Measurements from ENCODE around the gene ABHD6. TPM values are rescaled to one million over a fixed set of nuclear protein-coding genes. Genes with fewer than 3 reads are reported as not detected.
"Not testable (repeated sequence)": the region's sequence is repeated elsewhere in the genome, so short reads cannot be mapped to it uniquely, and the experiment has no call there.

ABHD6 gene
- total RNA-seq, 1 donor from 2014 or later: 9.2 TPM

DNA sequence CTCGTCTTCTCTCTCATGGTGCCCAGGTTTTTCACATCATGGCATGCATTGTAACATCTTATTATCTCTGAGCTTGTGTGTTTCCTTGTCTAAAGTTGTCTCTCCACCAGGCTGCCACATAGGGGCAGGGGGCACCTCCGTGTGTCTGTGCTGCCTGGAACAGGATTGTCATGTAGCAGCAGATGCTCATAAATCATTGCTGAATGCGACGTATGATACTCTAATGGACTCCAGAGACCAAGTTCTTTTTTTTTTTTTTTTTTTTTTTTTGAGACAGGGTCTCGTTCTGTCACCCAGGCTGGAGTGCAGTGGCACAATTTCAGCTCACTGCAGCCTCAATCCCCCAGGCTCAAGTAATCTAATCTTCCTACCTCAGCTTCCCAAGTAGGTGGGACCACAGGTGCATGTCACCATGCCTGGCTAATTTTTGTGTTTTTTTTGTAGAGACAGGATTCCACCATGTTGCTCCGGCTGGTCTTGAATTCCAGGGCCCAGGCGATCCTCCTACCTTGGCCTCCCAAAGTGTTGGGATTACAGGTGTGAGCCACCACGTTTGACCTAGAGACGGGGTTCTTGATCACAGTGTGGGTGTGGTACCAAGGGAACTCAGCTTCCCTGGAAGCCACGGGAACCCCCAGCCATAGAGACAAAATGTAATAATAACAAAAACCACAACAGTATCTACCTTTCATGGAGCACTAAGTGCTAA lies 22.1 kb upstream of the ABHD6 start:
- Mint-ChIP-seq H3K4me1 (ENCODE audit: low read depth) (peaks cover 37% of the 10 kb centered on the region), H3K4me3 (no peak overlapping the region), H3K27ac (peak overlapping the region; percentile 21), H3K36me3 (ENCODE audit: low read depth) (no peaks in the 10 kb centered on the region), H3K27me3 (ENCODE audit: insufficient read depth) (peaks cover 17% of the 10 kb centered on the region), H3K9me3 (no peaks in the 10 kb centered on the region)
- intact Hi-C loops (cut with micrococcal nuclease): loop anchor here (2.0 to 5.0 kb wide), 2 partner anchors 37 to 818 kb away; no protein-coding TSS in a partner anchor
- DNase-seq (ENCODE audit: low spot score): no peak

DNA sequence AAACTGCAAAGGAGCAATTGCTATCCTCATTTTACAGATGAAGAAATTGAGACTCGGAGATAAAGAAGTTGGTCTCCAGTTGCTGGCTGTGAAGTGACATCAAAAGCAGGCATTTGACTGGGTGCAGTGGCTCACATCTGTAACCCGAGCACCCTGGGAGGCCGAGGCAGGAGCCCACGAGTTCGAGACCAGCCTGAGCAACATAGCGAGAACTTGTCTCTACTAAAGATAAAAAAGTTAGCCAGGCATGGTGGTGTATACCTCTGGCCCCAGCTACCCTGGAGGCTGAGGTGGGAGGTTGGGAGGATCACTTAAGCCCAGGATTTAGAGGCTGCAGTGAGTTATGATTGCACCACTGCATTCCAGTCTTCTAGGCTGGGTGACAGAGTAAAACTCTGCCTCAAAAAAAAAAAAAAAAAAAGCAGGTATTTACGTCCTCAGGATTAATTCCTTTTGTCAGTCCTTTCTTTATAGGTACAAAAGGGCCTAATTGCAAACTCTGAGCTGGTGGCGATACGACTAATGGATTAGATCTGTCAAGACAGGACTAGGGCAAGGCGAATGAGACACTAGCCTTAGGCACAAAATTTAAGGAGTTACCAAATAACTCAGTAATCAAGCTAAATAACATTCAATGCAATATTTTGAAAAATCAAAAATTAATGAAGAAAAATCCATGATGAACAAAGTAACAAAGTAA lies 20.9 kb upstream of the ABHD6 start:
- H3K4me1 Mint-ChIP-seq (ENCODE audit: low read depth): peaks cover 37% of the 10 kb centered on the region
- no peaks in the 10 kb centered on the region for H3K36me3 Mint-ChIP-seq (ENCODE audit: low read depth)
- no peak for DNase-seq (ENCODE audit: low spot score)
- H3K27me3 Mint-ChIP-seq (ENCODE audit: insufficient read depth): peaks cover 15% of the 10 kb centered on the region
- H3K4me3 Mint-ChIP-seq: no peak overlapping the region
- H3K27ac Mint-ChIP-seq: no peak overlapping the region
- H3K9me3 Mint-ChIP-seq: no peaks in the 10 kb centered on the region
- intact Hi-C loops (cut with micrococcal nuclease): loop anchor here (1.0 to 5.0 kb wide), 5 partner anchors 29 to 819 kb away; partner anchors contain the start of gene FLNB

DNA sequence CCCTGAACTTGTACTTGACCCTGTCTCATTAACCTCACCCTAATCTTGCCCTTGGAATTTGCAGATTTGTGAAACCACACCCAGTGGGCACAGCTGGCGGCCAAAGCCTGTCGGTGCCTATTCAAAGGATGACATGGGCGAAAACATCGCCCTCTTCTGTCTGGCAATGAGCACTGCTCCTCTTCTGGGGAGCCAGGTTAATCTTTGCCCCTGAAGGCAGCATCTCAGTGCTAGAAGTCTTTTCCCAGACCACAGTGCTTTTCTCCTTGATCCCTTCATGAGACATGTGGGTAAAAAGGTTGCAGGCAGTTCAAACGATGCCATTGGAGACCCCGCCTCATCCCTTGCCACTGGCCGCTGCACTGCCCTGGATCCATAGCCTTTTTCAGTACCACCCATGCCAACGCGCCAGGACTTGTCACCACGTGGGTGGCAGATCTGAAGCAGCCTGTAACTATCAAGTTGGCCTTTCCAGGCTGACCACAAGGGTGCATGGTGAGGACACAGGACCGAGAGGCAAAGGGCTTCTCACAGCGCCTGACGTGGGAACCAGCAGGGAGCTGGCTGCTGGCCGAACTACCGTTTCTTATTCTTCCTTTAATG lies 20.3 kb upstream of the ABHD6 start:
- H3K4me3 Mint-ChIP-seq: no peak overlapping the region
- peaks cover 11% of the 10 kb centered on the region for H3K27me3 Mint-ChIP-seq (ENCODE audit: insufficient read depth)

DNA sequence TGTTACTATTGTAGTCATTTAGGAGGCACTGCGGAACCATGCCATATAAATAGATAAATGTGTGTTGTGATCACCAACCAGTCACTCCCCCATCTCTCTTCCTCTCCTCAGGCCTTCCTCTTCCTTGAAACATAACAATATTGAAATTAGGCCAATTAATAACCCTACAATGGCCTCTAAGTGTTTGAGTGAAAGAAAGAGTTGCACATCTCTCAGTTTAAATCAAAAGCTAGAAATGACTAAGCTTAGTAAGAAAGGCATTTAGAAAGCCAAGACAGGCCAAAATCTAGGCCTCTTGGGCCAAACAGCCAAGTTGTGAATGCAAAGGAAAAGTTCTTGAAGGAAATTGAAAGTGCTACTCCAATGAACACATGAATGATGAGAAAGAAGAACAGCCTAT lies 18.7 kb upstream of the ABHD6 start:
- Mint-ChIP-seq H3K27me3 (ENCODE audit: insufficient read depth) (peaks cover 17% of the 10 kb centered on the region), H3K27ac (no peak overlapping the region), H3K4me1 (ENCODE audit: low read depth) (peaks cover 37% of the 10 kb centered on the region), H3K4me3 (no peak overlapping the region), H3K9me3 (no peaks in the 10 kb centered on the region), H3K36me3 (ENCODE audit: low read depth) (no peaks in the 10 kb centered on the region)
- intact Hi-C loops (cut with micrococcal nuclease): loop anchor here (5.0 kb wide), 1 partner anchor 822 kb away; no protein-coding TSS in a partner anchor
- DNase-seq (ENCODE audit: low spot score): no peak

More for the DNA sequence above, 20.3 kb upstream of the ABHD6 start:
- DNase-seq (ENCODE audit: low spot score): peak; percentile 41
- Mint-ChIP-seq H3K4me1 (ENCODE audit: low read depth) (peaks cover 37% of the 10 kb centered on the region), H3K9me3 (no peaks in the 10 kb centered on the region), H3K36me3 (ENCODE audit: low read depth) (no peaks in the 10 kb centered on the region), H3K27ac (peak overlapping the region; percentile 46)
- intact Hi-C loops (cut with micrococcal nuclease): loop anchor here (1.0 to 5.0 kb wide), 5 partner anchors 30 to 820 kb away; partner anchors contain the start of gene FLNB

DNA sequence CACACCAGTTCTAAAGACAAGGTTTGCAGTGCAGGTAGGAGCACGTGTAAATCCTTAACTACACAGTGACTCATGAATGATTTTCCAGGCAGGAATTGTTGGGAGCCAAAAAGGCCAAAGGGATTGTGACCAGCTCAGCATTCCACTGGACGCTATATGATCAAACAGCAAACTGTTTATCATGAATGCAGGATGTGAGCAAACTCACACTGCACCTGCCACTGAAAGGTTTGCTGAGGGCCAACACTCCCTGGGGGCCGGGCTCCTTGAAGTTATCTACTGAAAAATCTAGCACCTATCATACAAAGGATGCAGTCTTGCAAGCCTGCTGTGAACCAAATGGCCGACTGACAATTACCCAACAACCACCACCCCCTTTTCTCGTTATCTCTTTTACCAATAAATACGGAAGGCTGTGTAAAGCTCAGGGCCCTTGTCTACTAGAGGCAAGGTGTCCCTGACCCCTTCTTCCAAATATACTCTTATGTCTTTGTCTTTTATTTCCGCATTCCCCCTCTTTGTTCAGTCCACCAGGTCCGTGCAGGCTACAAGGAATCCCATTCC lies 15.3 kb upstream of the ABHD6 start:
- H3K36me3 Mint-ChIP-seq (ENCODE audit: low read depth): no peaks in the 10 kb centered on the region
- H3K4me1 Mint-ChIP-seq (ENCODE audit: low read depth): peaks cover 12% of the 10 kb centered on the region
- intact Hi-C loops (cut with micrococcal nuclease): no loop called here
- H3K4me3 Mint-ChIP-seq: no peak overlapping the region
- H3K9me3 Mint-ChIP-seq: no peaks in the 10 kb centered on the region
- DNase-seq (ENCODE audit: low spot score): no peak
- no peak overlapping the region for H3K27ac Mint-ChIP-seq
- peaks cover 21% of the 10 kb centered on the region for H3K27me3 Mint-ChIP-seq (ENCODE audit: insufficient read depth)

DNA sequence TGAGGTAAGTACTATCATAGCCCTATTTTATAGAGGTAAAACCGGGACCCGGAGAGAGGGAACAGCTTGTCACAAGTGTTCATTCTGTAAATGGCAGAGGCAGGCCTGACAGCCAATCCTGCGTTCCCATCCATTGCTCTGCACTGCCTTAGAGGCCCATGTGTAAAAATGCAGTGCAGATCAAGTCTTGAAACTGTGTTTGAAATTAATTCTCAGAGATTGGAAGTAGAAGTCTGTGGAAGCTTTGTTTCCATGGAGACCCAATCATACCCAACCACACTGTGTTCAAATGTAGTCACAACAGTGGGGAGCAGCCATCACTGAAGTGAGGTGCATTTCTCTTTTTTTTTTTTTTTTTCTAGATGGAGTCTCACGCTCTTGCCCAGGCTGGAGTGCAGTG lies 13.7 kb upstream of the ABHD6 start:
- intact Hi-C loops (cut with micrococcal nuclease): no loop called here
- H3K27ac Mint-ChIP-seq: no peak overlapping the region
- peaks cover 5% of the 10 kb centered on the region for H3K4me1 Mint-ChIP-seq (ENCODE audit: low read depth)
- H3K36me3 Mint-ChIP-seq (ENCODE audit: low read depth): no peaks in the 10 kb centered on the region
- DNase-seq (ENCODE audit: low spot score): no peak
- H3K4me3 Mint-ChIP-seq: no peak overlapping the region
- H3K27me3 Mint-ChIP-seq (ENCODE audit: insufficient read depth): peaks cover 22% of the 10 kb centered on the region
- no peaks in the 10 kb centered on the region for H3K9me3 Mint-ChIP-seq

DNA sequence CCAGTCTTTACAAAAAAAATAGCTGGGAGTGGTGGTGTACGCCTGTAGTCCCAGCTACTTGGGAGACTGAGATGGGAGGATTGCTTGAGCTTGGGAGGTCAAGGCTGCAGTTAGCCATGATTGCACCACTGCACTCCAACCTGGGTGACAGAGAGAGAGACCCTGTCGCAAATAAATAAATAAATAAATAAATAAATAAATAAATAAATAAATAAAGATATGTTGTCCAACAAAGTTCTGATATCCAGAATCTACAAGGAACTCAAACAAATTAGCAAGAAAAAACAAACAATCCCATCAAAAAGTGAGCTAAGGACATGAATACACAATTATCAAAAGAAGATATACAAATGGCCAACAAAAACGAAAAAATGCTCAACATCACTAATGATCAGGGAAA lies 9.7 kb upstream of the ABHD6 start:
- intact Hi-C loops (cut with micrococcal nuclease); H3K36me3 Mint-ChIP-seq (ENCODE audit: low read depth); H3K9me3 Mint-ChIP-seq; H3K27ac Mint-ChIP-seq; H3K4me1 Mint-ChIP-seq (ENCODE audit: low read depth); H3K4me3 Mint-ChIP-seq; DNase-seq (ENCODE audit: low spot score): not testable (repeated sequence)
- peaks cover 40% of the 10 kb centered on the region for H3K27me3 Mint-ChIP-seq (ENCODE audit: insufficient read depth)

DNA sequence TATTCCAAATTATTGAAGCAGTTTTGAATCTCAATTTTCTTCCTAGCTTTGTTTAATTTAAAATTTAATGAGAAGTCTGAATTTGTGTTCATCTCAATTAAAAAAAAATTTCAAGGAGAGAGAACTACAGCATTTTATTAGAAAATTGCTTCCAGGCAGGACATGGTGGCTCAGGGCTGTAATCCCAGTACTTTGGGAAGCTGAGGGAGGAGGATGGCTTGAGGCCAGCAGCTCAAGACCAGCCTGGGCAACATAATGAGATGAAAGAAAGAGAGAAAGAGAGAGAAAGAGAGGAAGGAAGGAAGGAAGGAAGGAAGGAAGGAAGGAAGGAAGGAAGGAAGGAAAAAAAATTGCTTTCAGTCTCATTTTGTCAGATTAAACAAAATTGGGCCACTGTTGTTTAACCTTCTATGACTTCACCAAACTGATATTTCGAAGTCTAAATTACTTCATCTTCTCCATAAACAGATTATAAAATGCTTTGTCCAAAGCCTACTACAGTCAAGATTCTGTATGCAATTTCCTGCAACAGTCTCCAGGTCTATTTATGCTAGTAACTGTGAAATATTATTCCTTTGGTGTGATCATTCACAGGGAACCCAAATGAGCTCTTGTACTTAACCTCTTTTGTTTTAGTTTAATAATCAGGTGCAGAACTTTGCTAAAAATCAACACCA lies 6.6 kb upstream of the ABHD6 start:
- no peak for DNase-seq (ENCODE audit: low spot score)
- peaks cover 7% of the 10 kb centered on the region for H3K4me1 Mint-ChIP-seq (ENCODE audit: low read depth)
- H3K9me3 Mint-ChIP-seq: no peaks in the 10 kb centered on the region
- no peak overlapping the region for H3K4me3 Mint-ChIP-seq
- intact Hi-C loops (cut with micrococcal nuclease): loop anchor here (10.0 kb wide), 1 partner anchor 636 kb away; the partner anchor contains the start of gene ARF4
- H3K27me3 Mint-ChIP-seq (ENCODE audit: insufficient read depth): peaks cover 55% of the 10 kb centered on the region
- H3K36me3 Mint-ChIP-seq (ENCODE audit: low read depth): no peaks in the 10 kb centered on the region
- no peak overlapping the region for H3K27ac Mint-ChIP-seq

DNA sequence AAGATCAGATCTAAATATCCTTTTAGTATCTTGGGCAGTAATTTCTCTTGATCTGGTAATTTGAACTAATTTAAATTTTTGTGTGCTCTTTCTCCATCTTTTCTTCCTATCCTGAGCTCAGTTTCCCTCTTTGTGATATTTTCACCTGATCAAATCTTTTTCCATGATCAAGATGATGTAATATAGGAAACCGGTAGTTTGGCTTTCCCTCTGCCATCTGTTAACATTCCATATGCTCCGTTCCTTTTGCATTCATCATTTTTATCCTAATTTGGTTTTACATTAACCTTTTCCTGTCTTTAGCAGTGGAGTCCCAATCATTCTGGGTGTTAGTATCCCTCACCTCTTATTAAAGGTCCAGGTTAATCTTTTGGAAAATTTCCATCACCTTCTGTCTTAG lies 5.9 kb upstream of the ABHD6 start:
- no peak overlapping the region for H3K27ac Mint-ChIP-seq
- H3K36me3 Mint-ChIP-seq (ENCODE audit: low read depth): no peaks in the 10 kb centered on the region
- intact Hi-C loops (cut with micrococcal nuclease): loop anchor here (10.0 kb wide), 1 partner anchor 637 kb away; the partner anchor contains the start of gene ARF4
- H3K27me3 Mint-ChIP-seq (ENCODE audit: insufficient read depth): peaks cover 55% of the 10 kb centered on the region
- H3K9me3 Mint-ChIP-seq: no peaks in the 10 kb centered on the region
- no peak overlapping the region for H3K4me3 Mint-ChIP-seq
- DNase-seq (ENCODE audit: low spot score): no peak
- H3K4me1 Mint-ChIP-seq (ENCODE audit: low read depth): peaks cover 7% of the 10 kb centered on the region

DNA sequence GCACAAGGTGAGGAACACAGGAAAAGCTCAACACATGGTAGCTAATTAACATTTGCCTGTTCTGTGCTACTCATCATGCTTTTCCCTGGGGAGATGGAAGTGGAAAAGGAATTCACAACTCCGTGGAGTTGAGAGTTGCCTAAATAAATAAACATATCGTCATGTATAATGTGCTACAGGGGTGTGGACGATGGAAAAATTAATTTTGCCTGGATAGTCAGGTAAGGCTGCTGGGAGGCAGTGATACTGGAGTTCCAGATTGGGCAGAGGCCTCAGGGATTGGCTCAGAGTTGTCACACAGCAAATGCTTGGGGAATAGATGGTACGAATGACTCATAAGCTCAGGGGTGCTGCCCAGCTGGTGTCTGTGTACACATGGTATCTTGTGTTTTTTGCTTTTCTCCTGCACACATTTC lies 3.1 kb upstream of the ABHD6 start:
- Mint-ChIP-seq H3K36me3 (ENCODE audit: low read depth) (no peaks in the 10 kb centered on the region), H3K4me3 (no peak overlapping the region), H3K9me3 (no peaks in the 10 kb centered on the region), H3K27me3 (ENCODE audit: insufficient read depth) (peaks cover 50% of the 10 kb centered on the region), H3K27ac (no peak overlapping the region), H3K4me1 (ENCODE audit: low read depth) (peaks cover 13% of the 10 kb centered on the region)
- intact Hi-C loops (cut with micrococcal nuclease): loop anchor here (10.0 kb wide), 1 partner anchor 640 kb away; the partner anchor contains the start of gene ARF4
- no peak for DNase-seq (ENCODE audit: low spot score)

DNA sequence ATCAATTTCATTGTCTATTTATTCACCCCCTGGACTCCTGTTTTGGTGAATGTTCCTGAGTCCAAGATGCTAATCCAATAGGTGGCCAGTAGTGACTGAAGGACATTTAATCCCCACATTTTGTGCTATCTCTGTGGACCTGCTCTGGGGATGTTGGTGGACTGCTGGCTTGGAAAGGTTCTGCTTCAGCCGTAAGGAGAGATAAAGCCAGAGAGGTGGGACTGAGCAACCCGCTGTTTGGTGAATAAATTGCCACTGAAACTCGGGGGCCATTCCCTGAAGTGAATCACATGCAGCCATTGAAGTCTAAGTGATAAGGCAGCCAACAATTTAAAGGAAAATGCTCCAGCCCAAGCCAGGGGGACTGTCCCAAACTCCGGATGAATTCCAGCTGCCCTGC lies 1.6 kb upstream of the ABHD6 start:
- Mint-ChIP-seq H3K4me1 (ENCODE audit: low read depth) (peaks cover 13% of the 10 kb centered on the region), H3K27me3 (ENCODE audit: insufficient read depth) (peaks cover 39% of the 10 kb centered on the region), H3K27ac (no peak overlapping the region), H3K36me3 (ENCODE audit: low read depth) (no peaks in the 10 kb centered on the region), H3K4me3 (peak overlapping the region; percentile 86), H3K9me3 (no peaks in the 10 kb centered on the region)
- DNase-seq (ENCODE audit: low spot score): no peak
- intact Hi-C loops (cut with micrococcal nuclease): loop anchor here (5.0 to 10.0 kb wide), 4 partner anchors 49 to 641 kb away; partner anchors contain the start of genes ARF4, DENND6A and FLNB

Data from activated T-helper 1 cell treated with anti-CD3 and anti-CD28 coated beads, Interleukin-12 subunit alpha, Interleukin-12 subunit beta, Interleukin-2, Interleukin-4 antibody, amounts not matched to agents 30 ng/mL and 10 ng/mL and 1 ng/mL, durations not matched to agents 14 hours and 24 hours and 36 hours (primary cell).